ENCODE results near the gene RNF38.

- TF ChIP-seq POLR2AphosphoS5 (IDR thresholded peaks at IDR 0.05; ENCODE audit: insufficient read depth, low read depth, low read length) (no peak), CTCF (IDR thresholded peaks at IDR 0.05; ENCODE audit: extremely low read depth in 1 of 2, insufficient read depth in 1 of 2, low read depth in 1 of 2, low read length in 2 of 2) (no peak), EZH2 (IDR thresholded peaks at IDR 0.05; ENCODE audit: borderline replicate concordance, low read depth, low read length, severe bottlenecking) (no peak), POLR2A (IDR thresholded peaks at IDR 0.05; ENCODE audit: low read depth, low read length) (no peak), MYC (IDR thresholded peaks at IDR 0.05; ENCODE audit: low read depth, low read length) (no peak), GATA2 (IDR thresholded peaks at IDR 0.05; ENCODE audit: insufficient read depth, insufficient read length, low read depth, low read length) (no peak)
Measured at GRCh38 chr9:36442710-36443109, 42.6 kb upstream of the RNF38 start.
